SJSA1 (cell line): ENCODE results near the gene MICU1. TPM values are rescaled to one million over a fixed set of nuclear protein-coding genes. Genes with fewer than 3 reads are reported as not detected.
"Not testable (repeated sequence)": the region's sequence is repeated elsewhere in the genome, so short reads cannot be mapped to it uniquely, and the experiment has no call there.

Experiments used
- DNase-seq, 2 experiments: peaks; one replicate each; pipeline ENCODE4 v3.0.0-alpha.2; 2015 to 2020; ENCODE audit warnings: low spot score in 2 of 2, low read depth in 1 of 2
- H3K27ac ChIP-seq: fragments of 250-450 bp; sonication (Bioruptor Pico); 2 replicates; pipeline ENCODE4 v1.5.1; 2020; ENCODE audit warnings: mild to moderate bottlenecking, moderate library complexity
- H3K27me3 ChIP-seq: fragments of 250-450 bp; sonication (Bioruptor Pico); replicated peaks from 2 replicates; pipeline ENCODE4 v1.5.1; 2020; ENCODE audit warnings: mild to moderate bottlenecking, moderate library complexity
- H3K36me3 ChIP-seq: fragments of 250-450 bp; sonication (Bioruptor Pico); 2 replicates; pipeline ENCODE4 v1.5.1; 2020; ENCODE audit warnings: mild to moderate bottlenecking
- H3K4me1 ChIP-seq: fragments of 250-450 bp; sonication (Bioruptor Pico); replicated peaks from 2 replicates; pipeline ENCODE4 v1.6.1; 2021; ENCODE audit warnings: mild to moderate bottlenecking
- H3K4me3 ChIP-seq: fragments of 250-450 bp; sonication (Bioruptor Pico); 2 replicates; pipeline ENCODE4 v1.5.1; 2020; ENCODE audit warnings: mild to moderate bottlenecking
- H3K9me3 ChIP-seq: fragments of 250-450 bp; sonication (Bioruptor Pico); replicated peaks from 2 replicates; pipeline ENCODE4 v1.5.1; 2020; ENCODE audit warnings: mild to moderate bottlenecking
- total RNA-seq: library from RNA; depleted of rRNA; stranded (reverse); fragments of >200 nt; shearing (Covaris generic); gene quantifications from 2 replicates; pipeline ENCODE4 v1.2.3, GENCODE V29; 2014

MICU1 gene
- total RNA-seq, 1 experiment from 2014 or later, result 57.1 TPM

- Histone ChIP-seq H3K9me3 (no peaks in the 10 kb centered on the region), H3K4me1 (peaks cover 9% of the 10 kb centered on the region; the same call in 1 of the 2 replicates), H3K27ac (no peak overlapping the region; the same call in 1 of the 2 replicates), H3K36me3 (peaks cover 22% of the 10 kb centered on the region), H3K27me3 (no peaks in the 10 kb centered on the region), H3K4me3 (no peak overlapping the region)
- peak; percentile 44 to 56 for DNase-seq
Measured at GRCh38 chr10:72567421-72567820, 58.5 kb downstream of the MICU1 start.

- Histone ChIP-seq H3K36me3 (peaks cover 42% of the 10 kb centered on the region), H3K9me3 (no peaks in the 10 kb centered on the region), H3K27ac (no peak overlapping the region), H3K4me3 (no peak overlapping the region), H3K27me3 (no peaks in the 10 kb centered on the region), H3K4me1 (peaks cover 9% of the 10 kb centered on the region; the same call in 1 of the 2 replicates)
- DNase-seq, result no peak
Measured at GRCh38 chr10:72564596-72564995, 61.3 kb downstream of the MICU1 start.

GRCh38 chr10:72563327-72563932 lies 62.4 kb downstream of the MICU1 start:
- DNase-seq, result no peak
- no peak overlapping the region for H3K4me3 ChIP-seq
- H3K27ac ChIP-seq, result no peak overlapping the region
- H3K27me3 ChIP-seq, result no peaks in the 10 kb centered on the region
- no peaks in the 10 kb centered on the region for H3K9me3 ChIP-seq
- peaks cover 42% of the 10 kb centered on the region for H3K36me3 ChIP-seq
- H3K4me1 ChIP-seq, result peaks cover 8% of the 10 kb centered on the region; the same call in 1 of the 2 replicates

GRCh38 chr10:72561745-72562166 lies 64.1 kb downstream of the MICU1 start:
- DNase-seq, result no peak
- peaks cover 42% of the 10 kb centered on the region for H3K36me3 ChIP-seq
- H3K4me1 ChIP-seq, result no peaks in the 10 kb centered on the region
- H3K4me3 ChIP-seq, result no peak overlapping the region
- no peaks in the 10 kb centered on the region for H3K27me3 ChIP-seq
- no peak overlapping the region for H3K27ac ChIP-seq
- H3K9me3 ChIP-seq, result no peaks in the 10 kb centered on the region

GRCh38 chr10:72557362-72557761 lies 68.5 kb downstream of the MICU1 start:
- Histone ChIP-seq H3K27me3 (no peaks in the 10 kb centered on the region), H3K4me1 (no peaks in the 10 kb centered on the region), H3K9me3 (no peaks in the 10 kb centered on the region), H3K4me3 (no peak overlapping the region), H3K36me3 (peaks cover 19% of the 10 kb centered on the region), H3K27ac (no peak overlapping the region)
- no peak for DNase-seq

GRCh38 chr10:72552857-72553256 lies 73.0 kb downstream of the MICU1 start:
- Histone ChIP-seq H3K27me3 (no peaks in the 10 kb centered on the region), H3K9me3 (no peaks in the 10 kb centered on the region), H3K4me1 (no peaks in the 10 kb centered on the region), H3K36me3 (peaks cover 14% of the 10 kb centered on the region), H3K4me3 (no peak overlapping the region), H3K27ac (no peak overlapping the region)
- DNase-seq, result no peak

GRCh38 chr10:72550239-72550638 lies 75.6 kb downstream of the MICU1 start:
- Histone ChIP-seq H3K9me3 (no peaks in the 10 kb centered on the region), H3K27ac (no peak overlapping the region), H3K4me1 (no peaks in the 10 kb centered on the region), H3K4me3 (no peak overlapping the region), H3K36me3 (peaks cover 27% of the 10 kb centered on the region), H3K27me3 (no peaks in the 10 kb centered on the region)
- no peak for DNase-seq

- Histone ChIP-seq H3K36me3 (peaks cover 24% of the 10 kb centered on the region), H3K4me3 (no peak overlapping the region), H3K4me1 (no peaks in the 10 kb centered on the region), H3K27ac (no peak overlapping the region), H3K27me3 (no peaks in the 10 kb centered on the region), H3K9me3 (no peaks in the 10 kb centered on the region)
- DNase-seq, result no peak
Measured at GRCh38 chr10:72545546-72545945, 80.3 kb downstream of the MICU1 start.

GRCh38 chr10:72543855-72544254 lies 82.0 kb downstream of the MICU1 start:
- H3K4me3 ChIP-seq, H3K4me1 ChIP-seq, H3K27ac ChIP-seq, H3K9me3 ChIP-seq, H3K27me3 ChIP-seq, DNase-seq: not testable (repeated sequence)
- H3K36me3 ChIP-seq, result peaks cover 19% of the 10 kb centered on the region

GRCh38 chr10:72542396-72542815 lies 83.5 kb downstream of the MICU1 start:
- Histone ChIP-seq H3K9me3 (no peaks in the 10 kb centered on the region), H3K27ac (no peak overlapping the region), H3K4me3 (no peak overlapping the region), H3K27me3 (no peaks in the 10 kb centered on the region), H3K36me3 (peaks cover 13% of the 10 kb centered on the region; the same call in 1 of the 2 replicates), H3K4me1 (no peaks in the 10 kb centered on the region)
- no peak for DNase-seq

- H3K4me1 ChIP-seq, result no peaks in the 10 kb centered on the region
Measured at GRCh38 chr10:72541337-72541736, 84.5 kb downstream of the MICU1 start.

GRCh38 chr10:72540193-72540807 lies 85.6 kb downstream of the MICU1 start:
- Histone ChIP-seq H3K27ac (no peak overlapping the region), H3K9me3 (no peaks in the 10 kb centered on the region), H3K27me3 (no peaks in the 10 kb centered on the region), H3K4me1 (no peaks in the 10 kb centered on the region), H3K36me3 (peaks cover 4% of the 10 kb centered on the region; the same call in 1 of the 2 replicates), H3K4me3 (no peak overlapping the region)
- DNase-seq, result no peak

More at GRCh38 chr10:72541337-72541736, 84.5 kb downstream of the MICU1 start:
- Histone ChIP-seq H3K36me3 (peaks cover 11% of the 10 kb centered on the region; the same call in 1 of the 2 replicates), H3K4me3 (no peak overlapping the region), H3K9me3 (no peaks in the 10 kb centered on the region), H3K27ac (no peak overlapping the region), H3K27me3 (no peaks in the 10 kb centered on the region)
- DNase-seq, result no peak

GRCh38 chr10:72539137-72539536 lies 86.7 kb downstream of the MICU1 start:
- no peak overlapping the region for H3K27ac ChIP-seq
- H3K27me3 ChIP-seq, result no peaks in the 10 kb centered on the region
- no peak for DNase-seq
- H3K9me3 ChIP-seq, result no peaks in the 10 kb centered on the region
- no peak overlapping the region for H3K4me3 ChIP-seq
- H3K4me1 ChIP-seq, result no peaks in the 10 kb centered on the region
- peaks cover 4% of the 10 kb centered on the region; the same call in 1 of the 2 replicates for H3K36me3 ChIP-seq

- Histone ChIP-seq H3K36me3 (no peaks in the 10 kb centered on the region), H3K27me3 (no peaks in the 10 kb centered on the region), H3K4me3 (no peak overlapping the region), H3K4me1 (no peaks in the 10 kb centered on the region), H3K9me3 (no peaks in the 10 kb centered on the region), H3K27ac (no peak overlapping the region)
- no peak for DNase-seq
Measured at GRCh38 chr10:72525689-72526088, 100.2 kb downstream of the MICU1 start.
